ENCODE data around the gene ZFYVE16. TPM values are rescaled to one million over a fixed set of nuclear protein-coding genes. Genes with fewer than 3 reads are reported as not detected.
"Not testable (repeated sequence)": the region's sequence is repeated elsewhere in the genome, so short reads cannot be mapped to it uniquely, and the experiment has no call there.

Gene ZFYVE16
- total and polyA plus RNA-seq, 2 donors (not counting 1 experiment from before 2014, with no cell fraction given): 12.9 to 34.2 TPM

DNA sequence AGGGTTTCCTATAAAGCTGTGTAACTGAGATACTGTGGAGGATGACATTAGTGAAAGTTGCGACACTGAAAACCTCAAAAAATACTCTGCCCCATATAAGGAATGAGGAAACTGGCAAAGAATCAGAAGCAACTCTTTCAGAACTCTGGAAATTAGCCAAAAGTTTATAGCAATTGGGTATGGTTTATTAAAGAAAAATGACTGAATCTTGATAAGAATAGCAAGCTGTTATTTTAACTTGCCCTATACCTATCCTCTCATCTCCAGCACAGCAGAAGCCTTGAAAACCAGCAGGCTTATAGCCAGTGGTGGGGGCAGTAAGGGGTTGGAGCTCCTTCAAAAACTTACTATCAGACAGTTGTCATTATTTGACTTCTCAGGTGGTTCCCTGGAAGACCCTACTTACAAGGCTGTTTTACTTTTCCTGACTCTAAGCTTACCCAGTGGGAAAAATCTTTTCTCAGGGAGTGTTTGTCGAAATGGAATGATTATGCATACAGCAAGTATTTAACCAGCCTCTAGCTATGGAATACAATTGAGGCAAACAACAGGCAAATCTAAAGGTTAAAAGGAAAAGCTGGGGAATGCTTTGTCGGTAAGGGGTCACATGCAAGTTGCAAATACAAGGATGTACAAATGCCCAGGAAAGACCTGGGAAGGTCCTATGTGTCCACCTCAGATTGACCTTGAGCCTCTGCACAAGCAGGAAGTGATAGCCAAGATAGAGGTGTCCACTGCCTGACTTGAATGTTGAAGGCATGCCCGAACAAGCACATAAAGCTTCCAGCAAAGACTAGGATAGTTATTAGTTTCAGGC, 59.0 kb downstream of the ZFYVE16 start:
- no peak overlapping the region for H3K9ac ChIP-seq (ENCODE audit: insufficient read depth, low read length)

DNA sequence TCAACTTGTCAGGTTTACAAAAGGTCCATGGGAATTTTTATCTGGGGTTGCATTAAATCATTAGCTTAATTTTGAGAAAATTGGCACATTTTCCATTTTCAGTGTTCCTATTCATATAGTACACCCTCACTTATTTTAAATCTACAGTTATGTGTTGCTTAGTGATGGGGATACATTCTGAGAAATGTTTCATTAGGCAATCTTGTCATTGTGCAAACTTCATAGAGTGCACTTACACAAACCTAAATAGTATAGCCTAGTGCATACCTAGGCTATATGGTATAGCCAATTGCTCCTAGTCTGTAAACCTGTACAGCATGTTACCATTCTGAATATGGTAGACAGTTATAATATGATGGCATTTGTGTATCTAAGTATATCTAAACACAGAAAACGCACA, 60.3 kb downstream of the ZFYVE16 start:
- H3K9me3 ChIP-seq (ENCODE audit: control insufficient read depth, insufficient read depth, low read depth, low read length): no peaks in the 10 kb centered on the region
- DNase-seq (ENCODE audit: low read depth in 2 of 2): no peak
- no peaks in the 10 kb centered on the region for H3K4me1 ChIP-seq (ENCODE audit: control insufficient read depth, extremely low read depth, insufficient read depth, low read length)
- H4K20me1 ChIP-seq (ENCODE audit: control insufficient read depth, extremely low read depth, insufficient read depth, low read length): no peaks in the 10 kb centered on the region
- H2AFZ ChIP-seq (ENCODE audit: low read length): no peak overlapping the region
- H3K9ac ChIP-seq (ENCODE audit: insufficient read depth, low read length): no peak overlapping the region
- TF ChIP-seq CTCF (conservative IDR thresholded peaks at IDR 0.05 in 1 of 2, IDR thresholded peaks at IDR 0.05 in 1 of 2; ENCODE audit: low read depth in 1 of 2, low read length in 2 of 2) (no peak), EZH2 (IDR thresholded peaks at IDR 0.05; ENCODE audit: low read length, missing control alignments) (no peak)
- no peak overlapping the region for H3K27ac ChIP-seq (ENCODE audit: insufficient read depth, low read length)
- no peak overlapping the region for H3K4me3 ChIP-seq (replicated peaks in 1 of 4; ENCODE audit: control extremely low read depth in 1 of 4, insufficient read depth in 1 of 4, low read depth in 3 of 4, low read length in 4 of 4)
- H3K4me2 ChIP-seq (ENCODE audit: extremely low read depth, insufficient read depth, low read length): no peak overlapping the region
- H3K79me2 ChIP-seq (ENCODE audit: control insufficient read depth, insufficient read depth, low read length): no peaks in the 10 kb centered on the region
- H3K36me3 ChIP-seq (ENCODE audit: control insufficient read depth, insufficient read depth, low read length): no peaks in the 10 kb centered on the region
- no peaks in the 10 kb centered on the region for H3K27me3 ChIP-seq (ENCODE audit: control insufficient read depth, insufficient read depth, low read length)

More for the DNA sequence above, 59.0 kb downstream of the ZFYVE16 start:
- no peaks in the 10 kb centered on the region for H3K79me2 ChIP-seq (ENCODE audit: control insufficient read depth, insufficient read depth, low read length)
- no peaks in the 10 kb centered on the region for H3K9me3 ChIP-seq (ENCODE audit: control insufficient read depth, insufficient read depth, low read depth, low read length)
- peak; percentile 46 to 80 for DNase-seq (ENCODE audit: low read depth in 2 of 2)
- TF ChIP-seq EZH2 (IDR thresholded peaks at IDR 0.05; ENCODE audit: low read length, missing control alignments): no peak
- no peak for TF ChIP-seq CTCF (conservative IDR thresholded peaks at IDR 0.05 in 1 of 2, IDR thresholded peaks at IDR 0.05 in 1 of 2; ENCODE audit: low read depth in 1 of 2, low read length in 2 of 2)
- H2AFZ ChIP-seq (ENCODE audit: low read length): no peak overlapping the region
- no peaks in the 10 kb centered on the region for H3K4me1 ChIP-seq (ENCODE audit: control insufficient read depth, extremely low read depth, insufficient read depth, low read length)
- H3K4me2 ChIP-seq (ENCODE audit: extremely low read depth, insufficient read depth, low read length): no peak overlapping the region
- no peaks in the 10 kb centered on the region for H4K20me1 ChIP-seq (ENCODE audit: control insufficient read depth, extremely low read depth, insufficient read depth, low read length)
- H3K4me3 ChIP-seq (replicated peaks in 1 of 4; ENCODE audit: control extremely low read depth in 1 of 4, insufficient read depth in 1 of 4, low read depth in 3 of 4, low read length in 4 of 4): no peak overlapping the region
- no peaks in the 10 kb centered on the region for H3K27me3 ChIP-seq (ENCODE audit: control insufficient read depth, insufficient read depth, low read length)
- H3K36me3 ChIP-seq (ENCODE audit: control insufficient read depth, insufficient read depth, low read length): no peaks in the 10 kb centered on the region
- H3K27ac ChIP-seq (ENCODE audit: insufficient read depth, low read length): no peak overlapping the region

GRCh38 chr5:80470631-80471030, 62.8 kb downstream of the ZFYVE16 start:
- not testable (repeated sequence) for DNase-seq (ENCODE audit: low read depth in 2 of 2); H3K9me3 ChIP-seq (ENCODE audit: control insufficient read depth, insufficient read depth, low read depth, low read length); H3K9ac ChIP-seq (ENCODE audit: insufficient read depth, low read length); H3K27me3 ChIP-seq (ENCODE audit: control insufficient read depth, insufficient read depth, low read length); H2AFZ ChIP-seq (ENCODE audit: low read length); H3K36me3 ChIP-seq (ENCODE audit: control insufficient read depth, insufficient read depth, low read length); H3K27ac ChIP-seq (ENCODE audit: insufficient read depth, low read length); H4K20me1 ChIP-seq (ENCODE audit: control insufficient read depth, extremely low read depth, insufficient read depth, low read length); H3K4me1 ChIP-seq (ENCODE audit: control insufficient read depth, extremely low read depth, insufficient read depth, low read length); H3K79me2 ChIP-seq (ENCODE audit: control insufficient read depth, insufficient read depth, low read length); H3K4me2 ChIP-seq (ENCODE audit: extremely low read depth, insufficient read depth, low read length); H3K4me3 ChIP-seq (replicated peaks in 1 of 4; ENCODE audit: control extremely low read depth in 1 of 4, insufficient read depth in 1 of 4, low read depth in 3 of 4, low read length in 4 of 4)
